ENCODE data around the gene AFMID.
A peak's percentile ranks its signal among the peaks of the same experiment; 100 is the strongest.
"Not testable (repeated sequence)": the region's sequence is repeated elsewhere in the genome, so short reads cannot be mapped to it uniquely, and the experiment has no call there.

Gene AFMID

GRCh38 chr17:78186692-78187595, at the start of gene AFMID, which contains the start of gene TK1:
TSS of gene AFMID (plus strand) at chr17:78187362. CDS start at chr17:78187371, 9 bp downstream.
TSS of gene TK1 (minus strand) at chr17:78187052. CDS start at chr17:78186994, 58 bp downstream.
- peak; percentile 97 for DNase-seq

- DNase-seq: no peak
Observed at GRCh38 chr17:78137392-78138203, 49.6 kb upstream of the AFMID start.

GRCh38 chr17:78138204-78139060, 48.7 kb upstream of the AFMID start:
- no peak for DNase-seq

GRCh38 chr17:78139861-78140168, 47.3 kb upstream of the AFMID start:
- not testable (repeated sequence) for DNase-seq

- DNase-seq: no peak
Observed at GRCh38 chr17:78140169-78141051, 46.8 kb upstream of the AFMID start.

GRCh38 chr17:78141437-78142118, 45.6 kb upstream of the AFMID start:
- no peak for DNase-seq

GRCh38 chr17:78142119-78142861, 44.9 kb upstream of the AFMID start:
- DNase-seq: peak; percentile 50

- DNase-seq: no peak
Observed at GRCh38 chr17:78143214-78144146, 43.7 kb upstream of the AFMID start.

GRCh38 chr17:78144147-78144719, 42.9 kb upstream of the AFMID start:
- DNase-seq: no peak

- DNase-seq: no peak
Observed at GRCh38 chr17:78144736-78145641, 42.2 kb upstream of the AFMID start.

GRCh38 chr17:78146471-78146869, 40.7 kb upstream of the AFMID start:
- no peak for DNase-seq

- no peak for DNase-seq
Observed at GRCh38 chr17:78146881-78147280, 40.3 kb upstream of the AFMID start.

GRCh38 chr17:78147315-78147998, 39.7 kb upstream of the AFMID start:
- no peak for DNase-seq

GRCh38 chr17:78148286-78149016, 38.7 kb upstream of the AFMID start:
- no peak for DNase-seq

GRCh38 chr17:78151514-78152008, 35.6 kb upstream of the AFMID start:
- no peak for DNase-seq
